ENCODE data around the gene PITX1. TPM values are rescaled to one million over a fixed set of nuclear protein-coding genes. Genes with fewer than 3 reads are reported as not detected.

PITX1 gene
- total RNA-seq, 2 donors from 2014 or later, result not detected

- no peak for ATAC-seq
- Histone ChIP-seq H3K9me3 (no peaks in the 10 kb centered on the region), H3K4me1 (no peaks in the 10 kb centered on the region), H3K36me3 (replicated peaks in 1 of 2; ENCODE audit: insufficient read depth in 1 of 2, low read depth in 2 of 2) (no peaks in the 10 kb centered on the region), H3K27me3 (no peaks in the 10 kb centered on the region), H3K4me3 (no peak overlapping the region), H3K27ac (no peak overlapping the region)
- WGBS, 2 donors, result 32 to 62% methylated on average over 3 of the region's 3 CpGs
- no peak for DNase-seq
- TF ChIP-seq CTCF (IDR thresholded peaks at IDR 0.05) (no peak), POLR2A (IDR thresholded peaks at IDR 0.05) (no peak)
- intact Hi-C loops (cut with DNase I), result no loop called here
These were observed 17.4 kb upstream of the PITX1 start for GRCh38 chr5:135051399-135051798.

- H3K27me3 ChIP-seq, result no peaks in the 10 kb centered on the region
- DNase-seq (no peak), ATAC-seq (no peak)
- TF ChIP-seq CTCF (IDR thresholded peaks at IDR 0.05), result no peak
- no peak for TF ChIP-seq POLR2A (IDR thresholded peaks at IDR 0.05)
- H3K36me3 ChIP-seq (replicated peaks in 1 of 2; ENCODE audit: insufficient read depth in 1 of 2, low read depth in 2 of 2), result no peaks in the 10 kb centered on the region
- no peaks in the 10 kb centered on the region for H3K9me3 ChIP-seq
- 5% methylated on average over 15 to 45 of the region's 45 CpGs for WGBS, 2 donors
- H3K4me1 ChIP-seq, result no peaks in the 10 kb centered on the region
- no peak overlapping the region for H3K4me3 ChIP-seq
- intact Hi-C loops (cut with DNase I), result no loop called here
- no peak overlapping the region for H3K27ac ChIP-seq
These were observed 16.3 kb upstream of the PITX1 start for GRCh38 chr5:135050244-135050767.

- no peak overlapping the region for H3K4me3 ChIP-seq
- no peaks in the 10 kb centered on the region for H3K36me3 ChIP-seq (replicated peaks in 1 of 2; ENCODE audit: insufficient read depth in 1 of 2, low read depth in 2 of 2)
- ATAC-seq (no peak), DNase-seq (no peak)
- 36 to 43% methylated on average over 1 of the region's 1 CpG for WGBS, 2 donors
- TF ChIP-seq POLR2A (IDR thresholded peaks at IDR 0.05), result no peak
- TF ChIP-seq CTCF (IDR thresholded peaks at IDR 0.05), result no peak
- no peaks in the 10 kb centered on the region for H3K27me3 ChIP-seq
- intact Hi-C loops (cut with DNase I), result no loop called here
- H3K4me1 ChIP-seq, result no peaks in the 10 kb centered on the region
- H3K9me3 ChIP-seq, result no peaks in the 10 kb centered on the region
- H3K27ac ChIP-seq, result no peak overlapping the region
These were observed 14.9 kb upstream of the PITX1 start for GRCh38 chr5:135048930-135049329.

GRCh38 chr5:135048286-135048685 lies 14.3 kb upstream of the PITX1 start:
- no peaks in the 10 kb centered on the region for H3K9me3 ChIP-seq
- H3K4me1 ChIP-seq, result no peaks in the 10 kb centered on the region
- WGBS, 2 donors, result 96 to 100% methylated on average over 1 to 2 of the region's 2 CpGs
- H3K27ac ChIP-seq, result no peak overlapping the region
- no peak for DNase-seq
- H3K4me3 ChIP-seq, result no peak overlapping the region
- no peaks in the 10 kb centered on the region for H3K36me3 ChIP-seq (replicated peaks in 1 of 2; ENCODE audit: insufficient read depth in 1 of 2, low read depth in 2 of 2)
- ATAC-seq, result no peak
- intact Hi-C loops (cut with DNase I), result no loop called here
- TF ChIP-seq CTCF (IDR thresholded peaks at IDR 0.05) (no peak), POLR2A (IDR thresholded peaks at IDR 0.05) (no peak)
- no peaks in the 10 kb centered on the region for H3K27me3 ChIP-seq

- no peaks in the 10 kb centered on the region for H3K36me3 ChIP-seq (replicated peaks in 1 of 2; ENCODE audit: insufficient read depth in 1 of 2, low read depth in 2 of 2)
- H3K9me3 ChIP-seq, result no peaks in the 10 kb centered on the region
- ATAC-seq (no peak), DNase-seq (no peak)
- intact Hi-C loops (cut with DNase I), result no loop called here
- no peak overlapping the region for H3K4me3 ChIP-seq
- no peak for TF ChIP-seq POLR2A (IDR thresholded peaks at IDR 0.05)
- no peak for TF ChIP-seq CTCF (IDR thresholded peaks at IDR 0.05)
- H3K27ac ChIP-seq, result no peak overlapping the region
- 42 to 46% methylated on average over 2 of the region's 2 CpGs for WGBS, 2 donors
- no peaks in the 10 kb centered on the region for H3K4me1 ChIP-seq
- H3K27me3 ChIP-seq, result no peaks in the 10 kb centered on the region
These were observed 13.3 kb upstream of the PITX1 start for GRCh38 chr5:135047347-135047695.
